H9 (cell line): ENCODE data around the gene ACOT7. TPM values are rescaled to one million over a fixed set of nuclear protein-coding genes. Genes with fewer than 3 reads are reported as not detected.

Source experiments
- DNase-seq: peaks from one replicate; pipeline ENCODE4 v3.0.0-alpha.2; 2017
- H2AFZ ChIP-seq: one replicate; pipeline ENCODE4 v1.6.1; 2013; ENCODE audit warnings: mild to moderate bottlenecking, low read length, control low read depth, moderate library complexity
- H2AK5ac ChIP-seq: 2 replicates; pipeline ENCODE4 v1.6.1; 2013; ENCODE audit warnings: low read length, control low read depth, mixed read lengths; ENCODE audit not compliant: insufficient read length
- H2BK120ac ChIP-seq: one replicate; pipeline ENCODE4 v1.6.1; 2013; ENCODE audit warnings: low read depth, mild to moderate bottlenecking, low read length, control low read depth, inconsistent platforms; ENCODE audit not compliant: poor library complexity, severe bottlenecking
- H2BK12ac ChIP-seq: 2 replicates; pipeline ENCODE4 v1.6.1; 2013; ENCODE audit warnings: low read length, control low read depth, mixed read lengths, low read depth; ENCODE audit not compliant: insufficient read length
- H2BK15ac ChIP-seq: 2 replicates; pipeline ENCODE4 v1.6.1; 2013; ENCODE audit warnings: low read depth, low read length, control low read depth
- H2BK20ac ChIP-seq: one replicate; pipeline ENCODE4 v1.6.1; 2013; ENCODE audit warnings: low read depth, mild to moderate bottlenecking, low read length, control low read depth, inconsistent platforms; ENCODE audit not compliant: poor library complexity, severe bottlenecking
- H2BK5ac ChIP-seq: 2 replicates; pipeline ENCODE4 v1.6.1; 2013; ENCODE audit warnings: low read length, control low read depth, mixed read lengths; ENCODE audit not compliant: insufficient read length
- H3K14ac ChIP-seq: 2 replicates; pipeline ENCODE4 v1.6.1; 2013; ENCODE audit warnings: low read length, control low read depth; ENCODE audit not compliant: insufficient read depth
- H3K18ac ChIP-seq: 2 replicates; pipeline ENCODE4 v1.6.1; 2013; ENCODE audit warnings: low read depth, mild to moderate bottlenecking, mixed read lengths, low read length, control low read depth; ENCODE audit not compliant: insufficient read length
- H3K23ac ChIP-seq: 2 replicates; pipeline ENCODE4 v1.6.1; 2013; ENCODE audit warnings: low read length, control low read depth, mixed read lengths, low read depth; ENCODE audit not compliant: insufficient read length
- H3K23me2 ChIP-seq: 2 replicates; pipeline ENCODE4 v1.6.1; 2013; ENCODE audit warnings: low read depth, mild to moderate bottlenecking, mixed read lengths, low read length, control low read depth; ENCODE audit not compliant: insufficient read length, poor library complexity, severe bottlenecking
- H3K27ac ChIP-seq: 2 replicates; pipeline ENCODE4 v1.5.1; 2013; ENCODE audit warnings: low read length, control low read depth, mixed read lengths, low read depth; ENCODE audit not compliant: insufficient read length
- H3K27me3 ChIP-seq: 2 replicates; pipeline ENCODE4 v1.6.1; 2013; ENCODE audit warnings: low read length, control low read depth, inconsistent platforms; ENCODE audit not compliant: insufficient read depth
- H3K4ac ChIP-seq: 2 replicates; pipeline ENCODE4 v1.6.1; 2013; ENCODE audit warnings: low read depth, mild to moderate bottlenecking, control low read depth, inconsistent platforms, low read length, moderate library complexity
- H3K4me1 ChIP-seq: 2 replicates; pipeline ENCODE4 v1.6.1; 2013; ENCODE audit warnings: low read length, control low read depth, inconsistent platforms; ENCODE audit not compliant: insufficient read depth
- H3K4me2 ChIP-seq: 2 replicates; pipeline ENCODE4 v1.6.1; 2013; ENCODE audit warnings: low read length, control low read depth, mixed read lengths; ENCODE audit not compliant: insufficient read length, insufficient read depth
- H3K56ac ChIP-seq: 2 replicates; pipeline ENCODE4 v1.6.1; 2013; ENCODE audit warnings: low read depth, mild to moderate bottlenecking, mixed read lengths, low read length, control low read depth; ENCODE audit not compliant: insufficient read length
- H3K79me1 ChIP-seq: 2 replicates; pipeline ENCODE4 v1.6.1; 2013; ENCODE audit warnings: low read depth, mild to moderate bottlenecking, moderate library complexity, low read length, control low read depth, inconsistent platforms; ENCODE audit not compliant: insufficient read depth, poor library complexity, severe bottlenecking
- H3K79me2 ChIP-seq: 2 replicates; pipeline ENCODE4 v1.6.1; 2013; ENCODE audit warnings: low read length, control low read depth, inconsistent platforms; ENCODE audit not compliant: insufficient read depth
- H3K9ac ChIP-seq: 2 replicates; pipeline ENCODE4 v1.6.1; 2013; ENCODE audit warnings: low read length, control low read depth, mixed read lengths; ENCODE audit not compliant: insufficient read length; ENCODE audit errors: extremely low read depth
- H3K9me3 ChIP-seq: one replicate; pipeline ENCODE4 v1.6.1; 2013; ENCODE audit warnings: low read depth, low read length, inconsistent platforms; ENCODE audit not compliant: control insufficient read depth
- H3T11ph ChIP-seq: one replicate; pipeline ENCODE4 v1.6.1; 2013; ENCODE audit warnings: mild to moderate bottlenecking, low read length, control low read depth, inconsistent platforms
- H4K20me1 ChIP-seq: one replicate; pipeline ENCODE4 v1.6.1; 2013; ENCODE audit not compliant: control insufficient read depth, insufficient read length, insufficient read depth
- H4K5ac ChIP-seq: 2 replicates; pipeline ENCODE4 v1.6.1; 2013; ENCODE audit warnings: low read depth, mild to moderate bottlenecking, mixed read lengths, low read length, control low read depth; ENCODE audit not compliant: insufficient read length
- H4K8ac ChIP-seq: replicated peaks from 2 replicates; pipeline ENCODE4 v1.6.1; 2013; ENCODE audit warnings: low read length, control low read depth, mixed read lengths, low read depth; ENCODE audit not compliant: insufficient read length
- H4K91ac ChIP-seq: 2 replicates; pipeline ENCODE4 v1.6.1; 2013; ENCODE audit warnings: low read depth, mild to moderate bottlenecking, moderate library complexity, mixed read lengths, low read length, control low read depth; ENCODE audit not compliant: insufficient read length
- H3K27ac Mint-ChIP-seq, 3 experiments: 2 replicates in 2 of 3; 3 replicates in 1 of 3; pipeline ENCODE4 v1.8.0; 2020 to 2021; ENCODE audit warnings: mixed read lengths in 3 of 3, mild to moderate bottlenecking in 1 of 3, moderate library complexity in 1 of 3
- H3K27me3 Mint-ChIP-seq: 2 replicates; pipeline ENCODE4 v1.8.0; 2021; ENCODE audit warnings: low read depth, mild to moderate bottlenecking, moderate library complexity, mixed read lengths
- H3K36me3 Mint-ChIP-seq, 3 experiments: 2 replicates in 2 of 3; 3 replicates in 1 of 3; pipeline ENCODE4 v1.8.0; 2020 to 2021; ENCODE audit warnings: low read depth in 3 of 3, mixed read lengths in 3 of 3; ENCODE audit not compliant: insufficient read depth in 1 of 3
- H3K4me1 Mint-ChIP-seq, 2 experiments: 2 replicates each; pipeline ENCODE4 v1.8.0; 2020; ENCODE audit warnings: mixed read lengths in 2 of 2
- H3K4me3 Mint-ChIP-seq, 2 experiments: 2 replicates in 1 of 2; 3 replicates in 1 of 2; pipeline ENCODE4 v1.8.0; 2020 to 2021; ENCODE audit warnings: mild to moderate bottlenecking in 2 of 2, mixed read lengths in 2 of 2, moderate library complexity in 1 of 2
- H3K9me3 Mint-ChIP-seq, 2 experiments: 2 replicates in 1 of 2; 3 replicates in 1 of 2; pipeline ENCODE4 v1.8.0; 2020; ENCODE audit warnings: mild to moderate bottlenecking in 2 of 2, mixed read lengths in 2 of 2, moderate library complexity in 1 of 2
- WGBS: extraction: QIAGEN DNeasy Blood & Tissue Kit; methylation state at CpG from one replicate; pipeline ENCODE4 v1.1.7; 2013; ENCODE audit warnings: missing lambda C conversion rate, low lambda C conversion rate, mixed read lengths; ENCODE audit not compliant: insufficient read length; ENCODE audit errors: extremely low coverage; 5-methylcytosine and 5-hydroxymethylcytosine counted together
- total RNA-seq: library from RNA; stranded (reverse); gene quantifications from 2 replicates; pipeline ENCODE4 v1.2.1, GENCODE V29; 2021
- TF ChIP-seq, protein P1 (sequence below): fragments of 200-600 bp; sonication (generic); conservative IDR thresholded peaks from 3 replicates; pipeline ENCODE4 v1.8.0; 2021; ENCODE audit warnings: antibody characterized with exemption, mild to moderate bottlenecking

Gene ACOT7
- total RNA-seq, 1 experiment from 2014 or later = 87.4 TPM

DNA sequence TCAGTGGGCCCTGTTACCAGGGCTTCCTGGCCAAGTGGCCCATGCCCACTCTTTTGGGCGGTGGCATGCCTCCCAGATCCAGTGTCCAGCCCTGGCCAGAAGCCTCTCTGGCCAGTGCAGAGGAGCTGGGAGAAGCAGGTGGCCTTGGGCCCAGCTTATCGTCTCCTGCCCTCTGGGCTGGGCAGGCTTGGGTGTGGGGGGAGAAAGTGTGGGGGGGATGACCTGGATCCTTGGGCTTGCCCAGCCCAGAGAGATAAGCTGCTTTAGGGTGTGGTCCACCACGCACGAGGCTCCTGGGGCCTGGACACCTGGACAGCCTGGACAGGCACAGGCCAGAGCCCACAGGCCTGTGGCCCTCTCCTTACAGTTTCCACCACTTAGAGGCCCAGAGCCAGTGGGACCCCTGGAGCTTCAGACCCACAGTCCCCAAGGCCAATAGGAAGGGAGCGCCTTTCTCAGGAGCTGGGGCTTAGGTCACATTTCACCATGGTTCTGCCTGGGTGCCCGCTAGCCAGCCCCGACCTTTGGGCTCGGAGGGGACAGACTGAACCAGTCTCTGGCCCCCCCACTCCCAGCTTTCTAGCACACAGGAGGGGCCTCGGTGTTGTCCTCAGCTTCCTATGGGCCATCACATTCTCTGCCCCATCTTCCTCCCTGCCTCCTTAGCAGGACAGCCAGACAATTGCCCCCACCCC is 32.9 kb upstream of the ACOT7 start:
- Histone ChIP-seq H2AK5ac (no peak overlapping the region), H3K56ac (no peak overlapping the region), H2BK12ac (no peak overlapping the region), H3K18ac (no peak overlapping the region), H2BK5ac (no peak overlapping the region), H2BK120ac (no peak overlapping the region), H3K23ac (no peak overlapping the region), H3K27me3 (peaks cover 36% of the 10 kb centered on the region; the same call in 1 of the 2 replicates), H3K79me2 (no peaks in the 10 kb centered on the region), H4K8ac (no peak overlapping the region), H2BK20ac (no peak overlapping the region), H3K27ac (no peak overlapping the region), H2BK15ac (no peak overlapping the region), H3K4ac (no peak overlapping the region), H3K9ac (no peak overlapping the region), H3K14ac (no peak overlapping the region), H3K79me1 (no peaks in the 10 kb centered on the region), H3K4me2 (no peak overlapping the region), H4K91ac (no peak overlapping the region), H4K5ac (no peak overlapping the region), H4K20me1 (no peaks in the 10 kb centered on the region), H2AFZ (no peak overlapping the region), H3T11ph (no peak overlapping the region), H3K23me2 (peaks cover 3% of the 10 kb centered on the region), H3K4me1 (no peaks in the 10 kb centered on the region), H3K9me3 (no peaks in the 10 kb centered on the region)
- Mint-ChIP-seq H3K27ac (no peak overlapping the region), H3K9me3 (peaks cover 0 to 3% of the 10 kb centered on the region in 2 experiments; a peak in 2 of 5 replicates), H3K27me3 (peaks cover 80% of the 10 kb centered on the region), H3K36me3 (no peaks in the 10 kb centered on the region), H3K4me3 (no peak overlapping the region), H3K4me1 (peaks cover 17 to 26% of the 10 kb centered on the region in 2 experiments)
- no peak for DNase-seq
- WGBS = no CpG with 5 or more reads among the region's 9 CpGs
- TF ChIP-seq, protein P1, sequence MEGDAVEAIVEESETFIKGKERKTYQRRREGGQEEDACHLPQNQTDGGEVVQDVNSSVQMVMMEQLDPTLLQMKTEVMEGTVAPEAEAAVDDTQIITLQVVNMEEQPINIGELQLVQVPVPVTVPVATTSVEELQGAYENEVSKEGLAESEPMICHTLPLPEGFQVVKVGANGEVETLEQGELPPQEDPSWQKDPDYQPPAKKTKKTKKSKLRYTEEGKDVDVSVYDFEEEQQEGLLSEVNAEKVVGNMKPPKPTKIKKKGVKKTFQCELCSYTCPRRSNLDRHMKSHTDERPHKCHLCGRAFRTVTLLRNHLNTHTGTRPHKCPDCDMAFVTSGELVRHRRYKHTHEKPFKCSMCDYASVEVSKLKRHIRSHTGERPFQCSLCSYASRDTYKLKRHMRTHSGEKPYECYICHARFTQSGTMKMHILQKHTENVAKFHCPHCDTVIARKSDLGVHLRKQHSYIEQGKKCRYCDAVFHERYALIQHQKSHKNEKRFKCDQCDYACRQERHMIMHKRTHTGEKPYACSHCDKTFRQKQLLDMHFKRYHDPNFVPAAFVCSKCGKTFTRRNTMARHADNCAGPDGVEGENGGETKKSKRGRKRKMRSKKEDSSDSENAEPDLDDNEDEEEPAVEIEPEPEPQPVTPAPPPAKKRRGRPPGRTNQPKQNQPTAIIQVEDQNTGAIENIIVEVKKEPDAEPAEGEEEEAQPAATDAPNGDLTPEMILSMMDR = no peak
